HepG2 (cell line): ENCODE measurements around the gene ENTPD6. TPM values are rescaled to one million over a fixed set of nuclear protein-coding genes. Genes with fewer than 3 reads are reported as not detected.

ENCODE experiments used
- ATAC-seq: fragments of 200-7000 bp; cut with Tn5 transposase; 3 replicates; pipeline ENCODE4 v1.9.1; 2020; ENCODE audit warnings: mild to moderate bottlenecking, moderate library complexity
- BruUV-seq: library from RNA; stranded (reverse); fragments of 400-500 nt; replicated peaks from 2 replicates; lab custom pipeline; 2021; lab: Mats Ljungman, UMichigan
- CTCF ChIA-PET: fragments of 300-600 bp; formaldehyde crosslinking; extraction: SDS; loops from one replicate; lab custom pipeline; 2021; ENCODE audit warnings: low total read pairs, inconsistent platforms, low intra/inter-chr PET ratio; lab: Yijun Ruan, JAX
- POLR2A ChIA-PET: fragments of 350-600 bp; sonication (Branson Sonifier 250); formaldehyde crosslinking; loops from one replicate; lab custom pipeline; 2020; ENCODE audit warnings: antibody characterized with exemption, inconsistent platforms; lab: Yijun Ruan, JAX
- DNase-seq: peaks from one replicate; pipeline ENCODE4 v3.0.0-alpha.2; 2015; ENCODE audit warnings: low spot score
- FAIRE-seq: peaks from 3 replicates; lab custom pipeline; 2011; peaks lifted over from hg19 to GRCh38; lab: Jason Lieb, UNC
- H2AFZ ChIP-seq: one replicate; pipeline ENCODE4 v1.6.1; 2011; ENCODE audit warnings: low read length, inconsistent platforms
- H3K27ac ChIP-seq: fragments of 300-600 bp; 3 replicates; pipeline ENCODE4 v1.8.0; 2011; ENCODE audit warnings: mixed run types, mild to moderate bottlenecking, mixed read lengths, low read length, inconsistent platforms; ENCODE audit not compliant: insufficient read depth; ENCODE audit errors: extremely low read length
- H3K27me3 ChIP-seq, 2 experiments: fragments of 200-600 bp in 1 of 2; 2 replicates in 1 of 2; 3 replicates in 1 of 2; pipeline versions ENCODE4 v1.6.0 to v1.8.0; 2011; ENCODE audit warnings: low read length in 2 of 2, mild to moderate bottlenecking in 2 of 2, moderate library complexity in 2 of 2, inconsistent platforms in 1 of 2; ENCODE audit not compliant: insufficient read depth in 2 of 2, control insufficient read depth in 1 of 2
- H3K36me3 ChIP-seq, 2 experiments: fragments of 200-600 bp in 1 of 2; replicated peaks in 1 of 2; 2 replicates in 1 of 2; 3 replicates in 1 of 2; pipeline versions ENCODE4 v1.5.1 to v1.8.0; 2011; ENCODE audit warnings: low read length in 2 of 2, inconsistent platforms in 1 of 2; ENCODE audit not compliant: insufficient read depth in 2 of 2, control insufficient read depth in 1 of 2
- H3K4me1 ChIP-seq: 2 replicates; pipeline ENCODE4 v1.5.1; 2012; ENCODE audit warnings: low read length, inconsistent platforms; ENCODE audit not compliant: insufficient read depth
- H3K4me2 ChIP-seq: 2 replicates; pipeline ENCODE4 v1.6.0; 2011; ENCODE audit warnings: low read depth, low read length, inconsistent platforms
- H3K4me3 ChIP-seq, 3 experiments: fragments of 200-600 bp in 1 of 3; sonication (generic), shearing (Covaris generic) in 1 of 3; replicated peaks in 1 of 3; 2 replicates each; pipeline ENCODE4 v1.5.1; 2011 to 2016; ENCODE audit warnings: low read length in 3 of 3, inconsistent platforms in 2 of 3, low read depth in 2 of 3, mild to moderate bottlenecking in 2 of 3, control low read depth in 1 of 3, mixed read lengths in 1 of 3; ENCODE audit not compliant: insufficient read depth in 1 of 3
- H3K79me2 ChIP-seq: one replicate; pipeline ENCODE4 v1.6.1; 2011; ENCODE audit warnings: low read length, inconsistent platforms; ENCODE audit not compliant: insufficient read depth
- H3K9ac ChIP-seq: 2 replicates; pipeline ENCODE4 v1.6.0; 2011; ENCODE audit warnings: mild to moderate bottlenecking, low read depth, low read length, inconsistent platforms; ENCODE audit not compliant: insufficient read depth
- H3K9me3 ChIP-seq: 2 replicates; pipeline ENCODE4 v1.5.1; 2012; ENCODE audit warnings: mild to moderate bottlenecking, low read length
- H4K20me1 ChIP-seq: 2 replicates; pipeline ENCODE4 v1.6.0; 2011; ENCODE audit warnings: inconsistent platforms, mild to moderate bottlenecking, low read length, moderate library complexity; ENCODE audit not compliant: insufficient read depth
- CCDC6 ChIP-seq: sonication (generic); formaldehyde crosslinking; IDR thresholded peaks from 2 replicates; pipeline ENCODE4 v1.8.1; 2022; ENCODE audit warnings: mild to moderate bottlenecking, missing genetic modification reagents, moderate library complexity
- JUND ChIP-seq: sonication (generic); formaldehyde crosslinking; IDR thresholded peaks from 2 replicates; pipeline ENCODE4 v1.8.0; 2022; ENCODE audit warnings: mild to moderate bottlenecking, missing genetic modification reagents
- KDM4B ChIP-seq: sonication (generic); formaldehyde crosslinking; IDR thresholded peaks from 2 replicates; pipeline ENCODE4 v1.4.0; 2020; ENCODE audit warnings: missing genetic modification reagents
- NFYB ChIP-seq: sonication (generic); formaldehyde crosslinking; IDR thresholded peaks from 2 replicates; pipeline ENCODE4 v1.4.0; 2020; ENCODE audit warnings: missing genetic modification reagents
- RXRB ChIP-seq: IDR thresholded peaks from 2 replicates; pipeline ENCODE4 v1.6.1; 2016; ENCODE audit warnings: borderline replicate concordance, missing genetic modification reagents, missing compliant biosample characterization
- SOX13 ChIP-seq, 3 experiments: fragments of 450-650 bp in 1 of 3; sonication (generic) in 1 of 3; formaldehyde crosslinking in 1 of 3; IDR thresholded peaks in 2 of 3; conservative IDR thresholded peaks in 1 of 3; 2 replicates each; pipeline versions ENCODE4 v1.5.0 to v1.6.1; 2016 to 2020; ENCODE audit warnings: antibody characterized with exemption in 1 of 3, mild to moderate bottlenecking in 1 of 3, missing compliant biosample characterization in 1 of 3, missing genetic modification reagents in 1 of 3, moderate library complexity in 1 of 3
- YEATS4 ChIP-seq: sonication (generic); formaldehyde crosslinking; IDR thresholded peaks from 2 replicates; pipeline ENCODE4 v1.4.0; 2020; ENCODE audit warnings: missing genetic modification reagents, borderline replicate concordance
- ZC3H13 ChIP-seq: sonication (generic); formaldehyde crosslinking; IDR thresholded peaks from 2 replicates; pipeline ENCODE4 v1.8.1; 2023; ENCODE audit warnings: mild to moderate bottlenecking, missing genetic modification reagents, moderate library complexity
- ZFP1 ChIP-seq: IDR thresholded peaks from 2 replicates; pipeline ENCODE4 v1.6.1; 2016
- ZNF543 ChIP-seq: sonication (generic); formaldehyde crosslinking; IDR thresholded peaks from 2 replicates; pipeline ENCODE4 v1.4.0; 2020; ENCODE audit warnings: mild to moderate bottlenecking, missing genetic modification reagents
- WGBS: methylation state at CpG from one replicate; pipeline ENCODE4 v1.1.6; 2017; ENCODE audit warnings: low lambda C conversion rate; 5-methylcytosine and 5-hydroxymethylcytosine counted together
- in situ Hi-C: cut with HindIII; loops from 2 replicates; pipeline ENCODE4 v1.10.0; 2017; ENCODE audit warnings: low pct_unique_long_range_greater_than_20kb; ENCODE audit not compliant: extremely low pct_ligation_motif_present
- intact Hi-C: fragments of 100-400 bp; cut with micrococcal nuclease; formaldehyde crosslinking; loops from one replicate; pipeline ENCODE4 v1.10.0; 2022; ENCODE audit not compliant: unreplicated experiment
- polyA plus RNA-seq, 8 experiments: library from polyadenylated mRNA; depleted of rRNA in 3 of 8; stranded (reverse) in 7 of 8; unstranded in 1 of 8; fragments of >200 nt; fragmentation: Illumina TruSeq in 4 of 8; extraction: Trizol in 4 of 8; gene quantifications; 2 replicates each; pipeline versions ENCODE4 v1.2.1 to v1.2.3, GENCODE V29; 2011 to 2016; ENCODE audit warnings: low read depth in 4 of 8, missing spikeins in 1 of 8, mixed read lengths in 1 of 8; ENCODE audit not compliant: insufficient read depth in 1 of 8
- total RNA-seq, 5 experiments: library from RNA; depleted of rRNA; stranded (reverse); fragments of >200 nt; fragmentation: Illumina TruSeq; extraction: Trizol; gene quantifications; 2 replicates each; pipeline ENCODE4 v1.2.3, GENCODE V29; 2016; ENCODE audit warnings: low read depth in 1 of 5
- TF ChIP-seq, protein P1 (sequence below): sonication (generic); formaldehyde crosslinking; IDR thresholded peaks from 2 replicates; pipeline ENCODE4 v1.4.0; 2020; ENCODE audit warnings: missing genetic modification reagents, borderline replicate concordance

Gene ENTPD6
- total and polyA plus RNA-seq, 2 of the 13 experiments (the other 11 are each of a cell fraction or from before 2014, with no cell fraction given): 164 to 172 TPM

DNA sequence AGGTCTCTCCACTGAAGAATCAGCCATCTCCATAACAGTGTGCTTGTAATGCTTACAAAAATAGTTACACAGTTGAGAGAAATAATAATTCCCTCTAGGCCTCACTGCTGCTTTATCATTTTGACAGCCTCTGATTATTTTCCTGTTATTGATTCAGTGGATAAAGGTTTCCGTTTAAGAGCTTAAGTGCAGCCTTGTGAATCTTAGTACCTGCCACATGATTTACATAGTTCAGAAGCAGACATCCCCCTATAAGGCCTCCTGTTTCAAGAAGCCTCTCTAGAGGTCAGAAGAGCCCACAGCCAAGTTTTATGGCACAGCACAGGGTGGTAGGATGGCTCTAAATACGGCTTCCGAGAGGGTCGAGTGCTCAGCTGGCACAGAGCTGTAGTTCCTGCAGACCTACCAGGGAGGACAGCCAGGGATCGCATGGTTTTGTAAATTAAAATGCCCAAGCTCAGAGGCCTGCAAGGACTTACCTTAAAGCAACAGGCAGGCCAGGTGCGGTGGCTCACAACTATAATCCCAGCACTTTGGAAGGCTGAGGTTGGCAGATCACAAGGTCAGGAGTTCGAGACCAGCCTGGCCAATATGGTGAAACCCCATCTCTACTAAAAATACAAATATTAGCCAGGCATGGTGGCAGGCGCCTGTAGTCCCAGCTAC is 34.8 kb downstream of the ENTPD6 start:
- CTCF ChIA-PET: no interaction called here
- in situ Hi-C loops: no loop called here

DNA sequence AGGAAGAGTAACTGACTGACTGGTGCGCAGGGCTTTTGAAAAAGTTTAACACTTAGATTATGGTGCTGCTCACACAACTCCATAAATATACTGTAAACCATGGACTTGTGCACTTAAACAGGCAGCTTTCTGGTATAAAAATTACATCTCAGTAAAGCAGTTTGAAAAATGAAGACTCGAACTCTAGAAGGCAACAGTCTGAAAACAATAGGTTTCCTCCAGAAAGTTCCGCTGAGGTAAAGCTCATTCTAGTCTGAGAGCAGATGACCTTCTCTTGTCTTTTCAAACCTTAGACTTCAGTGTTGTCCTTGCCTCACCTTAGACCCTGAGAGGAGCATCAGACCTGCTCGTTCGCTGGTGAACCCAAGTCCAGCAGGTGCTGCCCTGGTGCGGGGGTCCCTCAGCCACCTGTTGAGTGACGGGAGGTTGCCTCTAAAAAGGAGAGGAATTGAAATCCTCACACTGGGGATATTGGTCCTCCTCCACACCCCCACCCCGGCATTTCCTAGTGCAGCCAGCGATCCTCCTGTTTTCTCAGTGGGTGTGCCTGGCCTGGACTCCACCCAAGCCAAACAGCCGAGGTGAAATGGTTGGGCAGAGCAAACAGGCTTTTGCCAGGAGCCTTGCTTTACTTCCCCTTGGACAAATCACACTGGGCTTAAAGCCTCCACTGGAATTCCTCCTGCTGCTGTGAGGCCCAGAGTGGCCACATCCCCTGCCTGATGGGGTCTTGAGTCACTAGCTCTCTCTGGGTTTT is 37.7 kb downstream of the ENTPD6 start:
- Histone ChIP-seq H3K9ac (no peak overlapping the region), H3K27ac (no peak overlapping the region), H4K20me1 (no peaks in the 10 kb centered on the region), H3K36me3 (no peaks in the 10 kb centered on the region), H3K4me2 (peak overlapping the region; percentile 83), H3K4me1 (peaks cover 60% of the 10 kb centered on the region), H3K9me3 (no peaks in the 10 kb centered on the region), H3K4me3 (peak overlapping the region in 2 of 3 experiments; percentile 20 to 58; a peak in 3 of 6 replicates), H2AFZ (no peak overlapping the region), H3K27me3 (peaks cover 0 to 21% of the 10 kb centered on the region in 2 experiments; a peak in 4 of 5 replicates), H3K79me2 (no peaks in the 10 kb centered on the region)
- CTCF ChIA-PET: no interaction called here
- WGBS: 9% methylated on average over 10 of the region's 10 CpGs
- intact Hi-C loops (loop anchor here (2.0 kb wide), 1 partner anchor 14 kb away; no protein-coding TSS in a partner anchor), in situ Hi-C loops (no loop called here)
- peak; percentile 88 for DNase-seq
- POLR2A ChIA-PET: interaction anchor here (0.9 to 2.5 kb wide), 5 partner anchors 10 to 38 kb away, joined by 3 to 38 read pairs (median 4); partner anchors contain the start of gene PYGB
- ATAC-seq: peak; percentile 82
- peak; percentile 81 for FAIRE-seq
- BruUV-seq: no TSS peak
- TF ChIP-seq KDM4B: 0 out of 2 replicates have a peak, but pooled peaks have one; percentile 21
- TF ChIP-seq CCDC6: 0 out of 2 replicates have a peak, but pooled peaks have one; percentile 46
- TF ChIP-seq, protein P1, sequence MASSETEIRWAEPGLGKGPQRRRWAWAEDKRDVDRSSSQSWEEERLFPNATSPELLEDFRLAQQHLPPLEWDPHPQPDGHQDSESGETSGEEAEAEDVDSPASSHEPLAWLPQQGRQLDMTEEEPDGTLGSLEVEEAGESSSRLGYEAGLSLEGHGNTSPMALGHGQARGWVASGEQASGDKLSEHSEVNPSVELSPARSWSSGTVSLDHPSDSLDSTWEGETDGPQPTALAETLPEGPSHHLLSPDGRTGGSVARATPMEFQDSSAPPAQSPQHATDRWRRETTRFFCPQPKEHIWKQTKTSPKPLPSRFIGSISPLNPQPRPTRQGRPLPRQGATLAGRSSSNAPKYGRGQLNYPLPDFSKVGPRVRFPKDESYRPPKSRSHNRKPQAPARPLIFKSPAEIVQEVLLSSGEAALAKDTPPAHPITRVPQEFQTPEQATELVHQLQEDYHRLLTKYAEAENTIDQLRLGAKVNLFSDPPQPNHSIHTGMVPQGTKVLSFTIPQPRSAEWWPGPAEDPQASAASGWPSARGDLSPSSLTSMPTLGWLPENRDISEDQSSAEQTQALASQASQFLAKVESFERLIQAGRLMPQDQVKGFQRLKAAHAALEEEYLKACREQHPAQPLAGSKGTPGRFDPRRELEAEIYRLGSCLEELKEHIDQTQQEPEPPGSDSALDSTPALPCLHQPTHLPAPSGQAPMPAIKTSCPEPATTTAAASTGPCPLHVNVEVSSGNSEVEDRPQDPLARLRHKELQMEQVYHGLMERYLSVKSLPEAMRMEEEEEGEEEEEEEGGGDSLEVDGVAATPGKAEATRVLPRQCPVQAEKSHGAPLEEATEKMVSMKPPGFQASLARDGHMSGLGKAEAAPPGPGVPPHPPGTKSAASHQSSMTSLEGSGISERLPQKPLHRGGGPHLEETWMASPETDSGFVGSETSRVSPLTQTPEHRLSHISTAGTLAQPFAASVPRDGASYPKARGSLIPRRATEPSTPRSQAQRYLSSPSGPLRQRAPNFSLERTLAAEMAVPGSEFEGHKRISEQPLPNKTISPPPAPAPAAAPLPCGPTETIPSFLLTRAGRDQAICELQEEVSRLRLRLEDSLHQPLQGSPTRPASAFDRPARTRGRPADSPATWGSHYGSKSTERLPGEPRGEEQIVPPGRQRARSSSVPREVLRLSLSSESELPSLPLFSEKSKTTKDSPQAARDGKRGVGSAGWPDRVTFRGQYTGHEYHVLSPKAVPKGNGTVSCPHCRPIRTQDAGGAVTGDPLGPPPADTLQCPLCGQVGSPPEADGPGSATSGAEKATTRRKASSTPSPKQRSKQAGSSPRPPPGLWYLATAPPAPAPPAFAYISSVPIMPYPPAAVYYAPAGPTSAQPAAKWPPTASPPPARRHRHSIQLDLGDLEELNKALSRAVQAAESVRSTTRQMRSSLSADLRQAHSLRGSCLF (CRISPR knock-in tag): no peak
- TF ChIP-seq NFYB (CRISPR knock-in tag): peak; percentile 21; the same call in 1 of the 2 replicates
- TF ChIP-seq SOX13 (IDR thresholded peaks at IDR 0.05): no peak
- TF ChIP-seq SOX13 (CRISPR knock-in tag; conservative IDR thresholded peaks at IDR 0.05 in 1 of 2, IDR thresholded peaks at IDR 0.05 in 1 of 2): peak in 1 of 2 experiments; percentile 61; a peak in 1 of 4 replicates
- TF ChIP-seq ZNF543 (CRISPR knock-in tag): 0 out of 2 replicates have a peak, but pooled peaks have one; percentile 61
- TF ChIP-seq RXRB (CRISPR knock-in tag): peak; percentile 40; the same call in 1 of the 2 replicates
- 0 out of 2 replicates have a peak, but pooled peaks have one; percentile 50 for TF ChIP-seq YEATS4 (CRISPR knock-in tag)

More for the DNA sequence above, 34.8 kb downstream of the ENTPD6 start:
- H3K4me1 ChIP-seq: peaks cover 62% of the 10 kb centered on the region
- DNase-seq (no peak), FAIRE-seq (no peak), ATAC-seq (no peak)
- 80% methylated on average over 8 of the region's 8 CpGs for WGBS
- H3K36me3 ChIP-seq: no peaks in the 10 kb centered on the region
- H3K4me3 ChIP-seq: no peak overlapping the region
- no peak overlapping the region for H3K27ac ChIP-seq
- H3K9ac ChIP-seq: no peak overlapping the region
- intact Hi-C loops: no loop called here
- H4K20me1 ChIP-seq: no peaks in the 10 kb centered on the region
- H3K4me2 ChIP-seq: no peak overlapping the region
- H3K9me3 ChIP-seq: no peaks in the 10 kb centered on the region
- TF ChIP-seq JUND (no peak), ZFP1 (CRISPR knock-in tag) (no peak), ZC3H13 (CRISPR knock-in tag) (peak; percentile 59; the same call in 1 of the 2 replicates)
- H2AFZ ChIP-seq: no peak overlapping the region
- no peaks in the 10 kb centered on the region for H3K27me3 ChIP-seq
- H3K79me2 ChIP-seq: no peaks in the 10 kb centered on the region
- POLR2A ChIA-PET: interaction anchor here (1.4 kb wide), 1 partner anchor 17 kb away, joined by 7 read pairs; the partner anchor contains the start of gene PYGB
- BruUV-seq: no TSS peak
